ENCODE data around the gene HSPA12A. TPM values are rescaled to one million over a fixed set of nuclear protein-coding genes. Genes with fewer than 3 reads are reported as not detected.

HSPA12A gene
- total and polyA plus RNA-seq, 2 of the 13 experiments (the other 11 are each of a cell fraction or from before 2014, with no cell fraction given): 6.4 to 13.6 TPM

GRCh38 chr10:116629340-116629739 lies 113.0 kb downstream of the HSPA12A start:
- Histone ChIP-seq H3K9ac (ENCODE audit: insufficient read depth, low read depth, low read length) (no peak overlapping the region), H3K4me3 (replicated peaks in 1 of 3; ENCODE audit: insufficient read depth in 1 of 3, low read depth in 2 of 3, low read length in 3 of 3) (no peak overlapping the region), H3K27ac (ENCODE audit: extremely low read length, insufficient read depth, low read length) (no peak overlapping the region), H3K4me2 (ENCODE audit: low read depth, low read length) (no peak overlapping the region), H3K36me3 (replicated peaks in 1 of 2; ENCODE audit: control insufficient read depth in 1 of 2, insufficient read depth in 2 of 2, low read length in 2 of 2) (no peaks in the 10 kb centered on the region), H3K27me3 (ENCODE audit: control insufficient read depth in 1 of 2, insufficient read depth in 2 of 2, low read length in 2 of 2) (no peaks in the 10 kb centered on the region), H3K9me3 (ENCODE audit: low read length) (no peaks in the 10 kb centered on the region), H4K20me1 (ENCODE audit: insufficient read depth, low read length) (no peaks in the 10 kb centered on the region), H3K79me2 (ENCODE audit: insufficient read depth, low read length) (no peaks in the 10 kb centered on the region), H3K4me1 (ENCODE audit: insufficient read depth, low read length) (no peaks in the 10 kb centered on the region), H2AFZ (ENCODE audit: low read length) (no peak overlapping the region)
- DNase-seq (ENCODE audit: low spot score) (no peak), FAIRE-seq (no peak), ATAC-seq (no peak)
- 27% methylated on average over 4 of the region's 4 CpGs for WGBS (ENCODE audit: low lambda C conversion rate)
- intact Hi-C loops (cut with micrococcal nuclease; ENCODE audit: unreplicated experiment): no loop called here
- TF ChIP-seq HNRNPH1 (optimal IDR thresholded peaks at IDR 0.05; ENCODE audit: low read depth, low read length) (no peak), SATB2 (CRISPR knock-in tag; IDR thresholded peaks at IDR 0.05) (no peak), ZNF775 (CRISPR knock-in tag; IDR thresholded peaks at IDR 0.05; ENCODE audit: borderline replicate concordance) (no peak), ZIK1 (CRISPR knock-in tag; IDR thresholded peaks at IDR 0.05; ENCODE audit: borderline replicate concordance, low read depth) (no peak), RFX3 (CRISPR knock-in tag; IDR thresholded peaks at IDR 0.05) (no peak), EP300 (IDR thresholded peaks at IDR 0.05; ENCODE audit: low read depth in 2 of 2, low read length in 2 of 2) (no peak), EP300 (CRISPR knock-in tag; IDR thresholded peaks at IDR 0.05; ENCODE audit: borderline replicate concordance) (no peak), DBP (CRISPR knock-in tag; IDR thresholded peaks at IDR 0.05; ENCODE audit: not compliant biosample characterization) (no peak), SRY (CRISPR knock-in tag; IDR thresholded peaks at IDR 0.05) (no peak), EEA1 (CRISPR knock-in tag; IDR thresholded peaks at IDR 0.05; ENCODE audit: borderline replicate concordance) (no peak), ZNF652 (CRISPR knock-in tag; IDR thresholded peaks at IDR 0.05; ENCODE audit: borderline replicate concordance, low read depth) (no peak)
- no TSS peak for BruUV-seq (replicated peaks)
- CTCF ChIA-PET (ENCODE audit: low intra/inter-chr PET ratio, low total read pairs): no interaction called here
- in situ Hi-C loops (cut with HindIII; ENCODE audit: extremely low pct_ligation_motif_present, low pct_unique_long_range_greater_than_20kb): no loop called here
- POLR2A ChIA-PET: no interaction called here
